IMR-90 (cell line): ENCODE data around the gene TANGO6. TPM values are rescaled to one million over a fixed set of nuclear protein-coding genes. Genes with fewer than 3 reads are reported as not detected.

Source experiments
- ATAC-seq: fragments of 200-7000 bp; cut with Tn5 transposase; 2 replicates; pipeline ENCODE4 v1.9.1; 2020; ENCODE audit warnings: low read depth, mild to moderate bottlenecking, moderate library complexity
- BruUV-seq: library from RNA; stranded (reverse); fragments of 400-500 nt; replicated peaks from 2 replicates; lab custom pipeline; 2021; lab: Mats Ljungman, UMichigan
- CTCF ChIA-PET: fragments of 300-600 bp; formaldehyde crosslinking; extraction: SDS; loops from one replicate; lab custom pipeline; 2021; ENCODE audit warnings: antibody characterized with exemption; lab: Yijun Ruan, JAX
- POLR2A ChIA-PET: fragments of 300-600 bp; sonication (Branson Sonifier 250); formaldehyde crosslinking; loops from one replicate; lab custom pipeline; 2022; ENCODE audit warnings: antibody characterized with exemption; ENCODE audit not compliant: unreplicated experiment; lab: Charles Lee
- DNase-seq: peaks from one replicate; pipeline ENCODE4 v3.0.0; 2013
- H2AFZ ChIP-seq: replicated peaks from 2 replicates; pipeline ENCODE3; 2013; ENCODE audit warnings: low read length, mild to moderate bottlenecking; ENCODE audit not compliant: poor library complexity
- H2AK5ac ChIP-seq: 2 replicates; pipeline ENCODE4 v1.6.1; 2013; ENCODE audit warnings: low read depth, low read length, inconsistent platforms
- H2AK9ac ChIP-seq: replicated peaks from 2 replicates; pipeline ENCODE3; 2013; ENCODE audit warnings: mild to moderate bottlenecking, low read depth, low read length, moderate library complexity; ENCODE audit not compliant: poor library complexity
- H2BK120ac ChIP-seq: 2 replicates; pipeline ENCODE4 v1.6.1; 2013; ENCODE audit warnings: low read depth, low read length, inconsistent platforms
- H2BK15ac ChIP-seq: 3 replicates; pipeline ENCODE4 v1.6.1; 2013; ENCODE audit warnings: low read depth, low read length, inconsistent platforms
- H2BK20ac ChIP-seq: 2 replicates; pipeline ENCODE4 v1.6.1; 2013; ENCODE audit warnings: low read depth, mild to moderate bottlenecking, inconsistent platforms, low read length, moderate library complexity
- H2BK5ac ChIP-seq: 2 replicates; pipeline ENCODE4 v1.6.1; 2013; ENCODE audit warnings: mild to moderate bottlenecking, low read depth, low read length, inconsistent platforms; ENCODE audit not compliant: poor library complexity, severe bottlenecking
- H3K14ac ChIP-seq: replicated peaks from 2 replicates; pipeline ENCODE4 v1.6.1; 2013; ENCODE audit warnings: low read depth, low read length, inconsistent platforms
- H3K18ac ChIP-seq: 2 replicates; pipeline ENCODE4 v1.6.1; 2013; ENCODE audit warnings: low read depth, low read length, control low read depth
- H3K23ac ChIP-seq: 2 replicates; pipeline ENCODE4 v1.6.1; 2013; ENCODE audit warnings: low read depth, low read length, inconsistent platforms
- H3K27ac ChIP-seq: 2 replicates; pipeline ENCODE4 v1.5.1; 2013; ENCODE audit warnings: mild to moderate bottlenecking, control low read depth, low read length; ENCODE audit not compliant: insufficient read depth
- H3K27me3 ChIP-seq: 2 replicates; pipeline ENCODE4 v1.6.1; 2013; ENCODE audit warnings: low read length; ENCODE audit not compliant: control insufficient read depth, insufficient read depth
- H3K36me3 ChIP-seq: 2 replicates; pipeline ENCODE4 v1.6.1; 2013; ENCODE audit warnings: low read length, mixed read lengths; ENCODE audit not compliant: control insufficient read depth, insufficient read depth
- H3K4ac ChIP-seq: 2 replicates; pipeline ENCODE4 v1.6.1; 2013; ENCODE audit warnings: low read depth, low read length, inconsistent platforms
- H3K4me1 ChIP-seq: 2 replicates; pipeline ENCODE4 v1.6.1; 2013; ENCODE audit warnings: low read length, mixed read lengths; ENCODE audit not compliant: control insufficient read depth, insufficient read depth
- H3K4me2 ChIP-seq: 2 replicates; pipeline ENCODE4 v1.6.1; 2013; ENCODE audit warnings: low read depth, mild to moderate bottlenecking, control low read depth, low read length, moderate library complexity
- H3K4me3 ChIP-seq: 2 replicates; pipeline ENCODE4 v1.5.1; 2013; ENCODE audit warnings: low read depth, mild to moderate bottlenecking, control low read depth, low read length, moderate library complexity; ENCODE audit not compliant: insufficient read depth
- H3K56ac ChIP-seq: 2 replicates; pipeline ENCODE4 v1.6.1; 2013; ENCODE audit warnings: low read length, inconsistent platforms; ENCODE audit not compliant: insufficient read depth; ENCODE audit errors: extremely low read depth
- H3K79me1 ChIP-seq, 2 experiments: 2 replicates each; pipeline ENCODE4 v1.6.1; 2013; ENCODE audit warnings: low read length in 2 of 2, inconsistent platforms in 1 of 2, low read depth in 1 of 2
- H3K9ac ChIP-seq: 2 replicates; pipeline ENCODE4 v1.6.1; 2013; ENCODE audit warnings: low read depth, low read length, control low read depth
- H3K9me1 ChIP-seq: 2 replicates; pipeline ENCODE4 v1.6.1; 2013; ENCODE audit warnings: low read length, inconsistent platforms; ENCODE audit not compliant: insufficient read depth
- H3K9me3 ChIP-seq: 2 replicates; pipeline ENCODE4 v1.6.1; 2013; ENCODE audit warnings: low read length; ENCODE audit not compliant: control insufficient read depth, insufficient read depth
- H4K20me1 ChIP-seq: 2 replicates; pipeline ENCODE4 v1.6.1; 2013; ENCODE audit warnings: low read length, inconsistent platforms; ENCODE audit not compliant: insufficient read depth
- H4K5ac ChIP-seq: 2 replicates; pipeline ENCODE4 v1.6.1; 2013; ENCODE audit warnings: mild to moderate bottlenecking, low read depth, low read length, control low read depth
- H4K8ac ChIP-seq, 2 experiments: 2 replicates each; pipeline ENCODE4 v1.6.1; 2013; ENCODE audit warnings: low read depth in 2 of 2, low read length in 2 of 2, control low read depth in 1 of 2, inconsistent platforms in 1 of 2
- H4K91ac ChIP-seq: 2 replicates; pipeline ENCODE4 v1.6.1; 2013; ENCODE audit warnings: low read depth, low read length, inconsistent platforms; ENCODE audit not compliant: insufficient read depth
- BHLHE40 ChIP-seq: fragments of 150-350 bp; IDR thresholded peaks from 2 replicates; pipeline ENCODE4 v1.6.1; 2016; ENCODE audit warnings: mild to moderate bottlenecking, low read depth, low read length
- CEBPB ChIP-seq: IDR thresholded peaks from 2 replicates; pipeline ENCODE4 v1.6.1; 2012; ENCODE audit warnings: low read depth, low read length, improper control_type of control experiment
- CHD1 ChIP-seq: IDR thresholded peaks from 2 replicates; pipeline ENCODE4 v1.6.1; 2012; ENCODE audit warnings: low read depth, low read length, improper control_type of control experiment
- FOS ChIP-seq: fragments of 150-350 bp; IDR thresholded peaks from 2 replicates; pipeline ENCODE4 v1.6.1; 2016; ENCODE audit warnings: low read depth, low read length
- MAZ ChIP-seq: IDR thresholded peaks from 2 replicates; pipeline ENCODE4 v1.6.1; 2012; ENCODE audit warnings: low read depth, mild to moderate bottlenecking, low read length, improper control_type of control experiment, moderate library complexity, borderline replicate concordance
- MXI1 ChIP-seq: IDR thresholded peaks from 2 replicates; pipeline ENCODE4 v1.6.1; 2012; ENCODE audit warnings: low read depth, mild to moderate bottlenecking, low read length, moderate library complexity, borderline replicate concordance
- NFE2L2 ChIP-seq: fragments of 150-350 bp; IDR thresholded peaks from 2 replicates; pipeline ENCODE4 v1.6.1; 2016; ENCODE audit warnings: low read depth, mild to moderate bottlenecking, low read length
- POLR2A ChIP-seq: IDR thresholded peaks from 2 replicates; pipeline ENCODE4 v1.6.1; 2012; ENCODE audit warnings: mild to moderate bottlenecking, low read depth, low read length
- RCOR1 ChIP-seq: IDR thresholded peaks from 2 replicates; pipeline ENCODE4 v1.6.1; 2012; ENCODE audit warnings: mild to moderate bottlenecking, low read length, improper control_type of control experiment; ENCODE audit not compliant: insufficient replicate concordance
- SMC3 ChIP-seq: fragments of 150-350 bp; IDR thresholded peaks from 2 replicates; pipeline ENCODE4 v1.6.1; 2016; ENCODE audit warnings: low read depth, mild to moderate bottlenecking, antibody characterized with exemption, low read length, moderate library complexity
- dilution Hi-C: fragments of 300-500 bp; cut with HindIII; formaldehyde crosslinking; loops from one replicate; pipeline ENCODE4 v1.14.3; 2018; ENCODE audit warnings: low sequenced_read_pairs; ENCODE audit not compliant: unreplicated experiment
- in situ Hi-C: fragments of 300-500 bp; cut with MboI; formaldehyde crosslinking; loops from 3 replicates; pipeline ENCODE4 v1.14.3; 2019; ENCODE audit warnings: low sequenced_read_pairs, inconsistent platforms, mixed read lengths
- intact Hi-C: fragments of 100-400 bp; cut with micrococcal nuclease; formaldehyde crosslinking; loops from 2 replicates; pipeline ENCODE4 v1.10.0; 2022
- polyA plus RNA-seq, 3 experiments: library from polyadenylated mRNA; depleted of rRNA; stranded (reverse); fragments of >200 nt; gene quantifications; 2 replicates each; pipeline ENCODE4 v1.2.3, GENCODE V29; 2012; ENCODE audit warnings: low replicate concordance in 1 of 3
- total RNA-seq: library from RNA; depleted of rRNA; stranded (reverse); fragments of >200 nt; gene quantifications from 2 replicates; pipeline ENCODE4 v1.2.3, GENCODE V29; 2012
- TF ChIP-seq, protein P1 (sequence below): conservative IDR thresholded peaks from 2 replicates; pipeline ENCODE4 v1.5.1; 2012; ENCODE audit warnings: mild to moderate bottlenecking, low read depth, low read length, improper control_type of control experiment
- TF ChIP-seq, protein P2 (sequence below): fragments of 150-350 bp; IDR thresholded peaks from 2 replicates; pipeline ENCODE4 v1.6.1; 2017; ENCODE audit warnings: mild to moderate bottlenecking, antibody characterized with exemption, low read length, low read depth

The TANGO6 gene
- total and polyA plus RNA-seq, 2 of the 4 experiments (the other 2 are of a cell fraction) = 6.7 to 22.4 TPM

DNA sequence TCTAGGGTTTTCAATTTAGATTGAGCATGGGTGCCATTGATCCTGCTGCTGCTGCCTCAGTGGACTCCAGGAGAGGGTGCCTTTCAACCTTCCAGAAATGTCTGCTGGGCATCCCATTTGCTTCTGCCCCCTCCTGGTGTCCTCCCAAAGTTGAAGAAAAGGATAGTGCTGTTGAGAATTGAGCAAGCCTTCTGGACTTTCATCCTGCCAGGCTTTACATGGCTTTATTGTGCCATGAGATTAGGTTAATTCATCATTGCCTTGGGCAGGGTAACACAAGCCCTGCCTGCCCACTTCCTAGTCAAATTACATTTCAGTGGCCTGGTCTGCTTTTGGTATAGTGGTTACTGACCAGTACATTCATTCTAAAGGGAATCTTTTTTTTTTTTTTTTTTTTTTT lies 17.9 kb upstream of the TANGO6 start:
- Histone ChIP-seq H2BK120ac (peak overlapping the region; percentile 1; the same call in 1 of the 2 replicates), H3K23ac (no peak overlapping the region), H3K4ac (no peak overlapping the region), H4K8ac (no peak overlapping the region), H3K56ac (no peak overlapping the region), H2AK5ac (no peak overlapping the region), H3K9ac (no peak overlapping the region), H2AK9ac (peak overlapping the region; percentile 5), H3K4me3 (no peak overlapping the region), H3K27ac (no peak overlapping the region), H2BK15ac (no peak overlapping the region; the same call in 2 of the 3 replicates), H3K14ac (no peak overlapping the region), H4K20me1 (no peaks in the 10 kb centered on the region), H3K4me1 (peaks cover 9% of the 10 kb centered on the region), H2AFZ (peak overlapping the region; percentile 43), H2BK20ac (no peak overlapping the region), H3K79me1 (no peaks in the 10 kb centered on the region), H3K4me2 (no peak overlapping the region), H3K9me1 (0 out of 2 replicates have a peak, but pooled peaks cover 3% of the 10 kb centered on the region), H3K27me3 (peaks cover 7% of the 10 kb centered on the region), H2BK5ac (no peak overlapping the region), H3K18ac (no peak overlapping the region), H3K9me3 (no peaks in the 10 kb centered on the region; the same call in 1 of the 2 replicates), H3K36me3 (no peaks in the 10 kb centered on the region), H4K5ac (no peak overlapping the region), H4K91ac (no peak overlapping the region)
- CTCF ChIA-PET = interaction anchor here (0.6 kb wide), 1 partner anchor 453 kb away, joined by 3 read pairs; no protein-coding TSS in a partner anchor
- intact Hi-C loops (no loop called here), in situ Hi-C loops (no loop called here), dilution Hi-C loops (no loop called here)
- no peak for DNase-seq
- ATAC-seq = no peak
- POLR2A ChIA-PET = no interaction called here
- BruUV-seq = no TSS peak
- TF ChIP-seq CEBPB (no peak), MXI1 (no peak), SMC3 (no peak), CHD1 (no peak), POLR2A (no peak), FOS (no peak), MAZ (no peak), RCOR1 (no peak), NFE2L2 (no peak), BHLHE40 (no peak)
- TF ChIP-seq, protein P1, sequence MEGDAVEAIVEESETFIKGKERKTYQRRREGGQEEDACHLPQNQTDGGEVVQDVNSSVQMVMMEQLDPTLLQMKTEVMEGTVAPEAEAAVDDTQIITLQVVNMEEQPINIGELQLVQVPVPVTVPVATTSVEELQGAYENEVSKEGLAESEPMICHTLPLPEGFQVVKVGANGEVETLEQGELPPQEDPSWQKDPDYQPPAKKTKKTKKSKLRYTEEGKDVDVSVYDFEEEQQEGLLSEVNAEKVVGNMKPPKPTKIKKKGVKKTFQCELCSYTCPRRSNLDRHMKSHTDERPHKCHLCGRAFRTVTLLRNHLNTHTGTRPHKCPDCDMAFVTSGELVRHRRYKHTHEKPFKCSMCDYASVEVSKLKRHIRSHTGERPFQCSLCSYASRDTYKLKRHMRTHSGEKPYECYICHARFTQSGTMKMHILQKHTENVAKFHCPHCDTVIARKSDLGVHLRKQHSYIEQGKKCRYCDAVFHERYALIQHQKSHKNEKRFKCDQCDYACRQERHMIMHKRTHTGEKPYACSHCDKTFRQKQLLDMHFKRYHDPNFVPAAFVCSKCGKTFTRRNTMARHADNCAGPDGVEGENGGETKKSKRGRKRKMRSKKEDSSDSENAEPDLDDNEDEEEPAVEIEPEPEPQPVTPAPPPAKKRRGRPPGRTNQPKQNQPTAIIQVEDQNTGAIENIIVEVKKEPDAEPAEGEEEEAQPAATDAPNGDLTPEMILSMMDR = no peak
- TF ChIP-seq, protein P2, sequence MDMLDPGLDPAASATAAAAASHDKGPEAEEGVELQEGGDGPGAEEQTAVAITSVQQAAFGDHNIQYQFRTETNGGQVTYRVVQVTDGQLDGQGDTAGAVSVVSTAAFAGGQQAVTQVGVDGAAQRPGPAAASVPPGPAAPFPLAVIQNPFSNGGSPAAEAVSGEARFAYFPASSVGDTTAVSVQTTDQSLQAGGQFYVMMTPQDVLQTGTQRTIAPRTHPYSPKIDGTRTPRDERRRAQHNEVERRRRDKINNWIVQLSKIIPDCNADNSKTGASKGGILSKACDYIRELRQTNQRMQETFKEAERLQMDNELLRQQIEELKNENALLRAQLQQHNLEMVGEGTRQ = no peak
